ENCODE results near the gene HTR5A.

Gene HTR5A

DNA sequence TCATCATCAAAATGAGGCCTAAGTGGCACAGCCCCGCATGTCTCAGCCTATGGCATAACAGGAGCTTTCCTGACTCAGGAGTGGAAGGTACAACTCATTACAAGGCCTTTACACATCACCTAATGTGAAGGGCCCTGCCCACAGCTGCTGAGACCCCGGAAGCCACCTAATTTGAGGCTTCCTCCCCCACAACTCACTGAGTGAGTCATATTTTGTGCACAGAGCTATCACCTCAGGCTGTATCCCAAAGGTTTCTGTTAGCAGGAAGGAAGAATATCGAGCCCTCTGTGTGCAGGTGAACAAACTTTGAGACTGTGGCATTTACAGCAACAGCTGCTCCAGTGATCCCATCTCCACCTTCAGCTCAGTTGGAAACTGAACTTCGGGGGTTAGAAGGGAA lies 20.6 kb downstream of the HTR5A start:
- no peak for DNase-seq (ENCODE audit: low read depth)

- DNase-seq (ENCODE audit: low read depth): peak; percentile 2
Observed at GRCh38 chr7:155093596-155093995, 23.5 kb downstream of the HTR5A start.

DNA sequence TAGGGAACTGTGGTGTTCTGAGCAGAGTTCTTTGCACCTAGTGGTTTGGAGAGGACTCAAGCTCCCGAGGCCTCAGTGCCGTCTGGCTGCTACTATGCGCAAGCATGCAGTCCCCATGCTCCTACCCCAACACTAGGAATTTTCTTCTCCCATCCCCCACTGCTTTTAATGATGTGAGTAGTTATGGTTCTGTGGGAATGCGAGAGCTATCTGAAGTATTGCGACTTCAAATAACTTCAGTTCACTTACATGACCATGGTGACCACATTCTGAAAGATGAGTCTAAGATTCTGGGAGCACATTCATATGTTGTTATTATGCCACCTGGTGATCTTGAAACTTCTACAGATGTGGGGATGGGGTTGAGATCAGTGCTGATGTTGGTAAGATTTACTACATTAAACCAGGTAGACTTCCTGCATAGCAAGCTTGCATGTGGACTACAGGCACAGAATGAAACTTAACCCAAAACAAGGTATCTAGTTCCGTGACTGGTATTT lies 24.6 kb downstream of the HTR5A start:
- no peak for DNase-seq (ENCODE audit: low read depth)

DNA sequence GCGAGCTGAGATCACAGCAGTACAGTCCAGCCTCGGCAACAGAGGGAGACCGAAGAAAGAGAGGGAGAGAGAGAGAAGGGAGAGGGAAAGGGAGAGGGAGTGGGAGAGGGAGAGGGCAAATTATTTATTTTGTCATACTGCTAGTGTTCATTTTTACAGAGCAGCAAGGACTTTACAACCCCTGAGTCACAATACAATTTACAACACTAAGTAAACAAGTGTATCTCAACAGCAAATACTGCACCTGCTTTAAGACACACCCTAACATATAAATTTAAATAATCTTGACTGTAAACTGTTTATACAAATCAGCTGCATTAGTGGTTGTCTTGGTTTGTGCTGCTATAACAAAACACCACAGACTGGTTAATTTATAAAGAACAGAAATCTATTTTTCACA lies 27.2 kb downstream of the HTR5A start:
- no peak for DNase-seq (ENCODE audit: low read depth)

- DNase-seq (ENCODE audit: low read depth): no peak
Observed at GRCh38 chr7:155103839-155104238, 33.7 kb downstream of the HTR5A start.

DNA sequence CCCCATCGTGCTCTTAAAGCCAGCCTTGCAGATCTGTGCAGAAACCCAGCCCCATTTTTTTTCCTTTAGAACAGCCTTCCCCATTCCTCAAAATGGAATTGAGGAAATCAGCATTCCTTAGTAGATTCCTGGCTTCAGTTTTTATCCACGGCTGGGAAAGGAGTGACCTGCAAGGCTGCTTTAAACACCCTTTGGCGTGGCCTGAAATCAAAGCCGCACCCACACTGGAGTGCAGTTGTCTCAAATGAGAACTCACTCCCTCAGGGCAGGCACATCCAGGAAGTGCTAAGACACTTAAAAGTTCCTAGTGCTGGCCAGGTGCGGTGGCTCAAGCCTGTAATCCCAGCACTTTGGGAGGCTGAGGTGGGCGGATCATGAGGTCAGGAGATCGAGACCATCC lies 34.8 kb downstream of the HTR5A start:
- no peak for DNase-seq (ENCODE audit: low read depth)

- no peak for DNase-seq (ENCODE audit: low read depth)
Observed at GRCh38 chr7:155106356-155106755, 36.2 kb downstream of the HTR5A start.

DNA sequence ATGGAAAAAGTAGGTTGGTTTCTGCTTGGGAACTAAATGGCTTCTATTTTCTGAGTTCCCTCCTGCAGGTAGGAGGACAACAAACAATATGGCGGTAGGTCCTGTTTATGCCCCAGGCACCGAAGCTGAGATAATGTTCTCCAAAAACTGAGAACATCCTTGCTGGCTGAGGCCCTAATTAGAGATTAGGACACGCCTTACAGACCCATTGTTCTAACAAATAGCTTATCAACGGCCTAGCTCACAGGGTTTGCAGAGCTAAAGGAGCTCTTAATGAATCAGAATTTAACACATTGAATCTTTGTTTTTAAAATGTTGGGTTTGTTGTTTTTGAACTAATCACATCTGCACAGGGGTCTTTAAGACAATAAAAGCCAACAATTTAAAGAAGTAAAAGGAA lies 37.0 kb downstream of the HTR5A start:
- DNase-seq (ENCODE audit: low read depth): no peak

- DNase-seq (ENCODE audit: low read depth): no peak
Observed at GRCh38 chr7:155108144-155108901, 38.2 kb downstream of the HTR5A start.

DNA sequence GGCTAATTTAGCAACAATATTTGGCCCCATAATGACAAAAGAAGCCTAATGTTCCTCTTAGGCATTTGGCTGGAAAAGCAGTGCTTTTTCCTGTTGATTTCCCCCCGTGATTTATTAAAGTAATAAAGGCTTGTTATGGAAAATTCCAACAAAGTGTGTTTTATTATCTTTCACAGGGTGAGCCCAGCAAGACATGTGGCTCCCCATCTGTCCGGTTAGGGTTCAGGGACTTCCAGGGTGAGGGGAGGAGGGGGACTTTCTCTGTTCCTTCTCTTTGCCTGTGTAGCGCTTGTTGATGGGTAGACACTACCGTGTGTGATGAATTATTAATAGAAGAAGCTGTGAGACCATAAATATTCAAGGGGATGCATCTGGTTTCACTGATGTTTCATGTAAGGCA lies 39.0 kb downstream of the HTR5A start:
- no peak for DNase-seq (ENCODE audit: low read depth)

DNA sequence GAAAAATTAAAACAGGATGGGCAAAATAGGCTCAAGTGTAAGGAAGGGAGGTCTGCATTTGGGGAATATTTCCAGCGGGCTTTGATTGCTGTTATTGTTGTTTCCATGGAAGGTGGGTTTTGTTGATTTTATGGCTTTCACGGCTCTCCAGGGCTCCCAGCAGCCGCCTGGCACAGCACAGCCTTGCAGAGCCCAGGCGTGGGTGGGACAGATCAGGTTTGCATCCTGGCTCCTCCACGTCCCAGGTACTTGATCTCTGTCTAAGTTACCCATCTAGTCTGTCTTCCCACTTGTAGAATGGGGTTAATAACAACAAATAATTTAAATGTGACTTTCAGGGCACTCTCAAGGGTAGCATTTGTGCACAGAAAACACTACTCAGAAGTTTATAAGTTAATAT lies 45.2 kb downstream of the HTR5A start:
- DNase-seq (ENCODE audit: low read depth): no peak

GRCh38 chr7:155119801-155120382 lies 49.8 kb downstream of the HTR5A start:
- no peak for DNase-seq (ENCODE audit: low read depth)

DNA sequence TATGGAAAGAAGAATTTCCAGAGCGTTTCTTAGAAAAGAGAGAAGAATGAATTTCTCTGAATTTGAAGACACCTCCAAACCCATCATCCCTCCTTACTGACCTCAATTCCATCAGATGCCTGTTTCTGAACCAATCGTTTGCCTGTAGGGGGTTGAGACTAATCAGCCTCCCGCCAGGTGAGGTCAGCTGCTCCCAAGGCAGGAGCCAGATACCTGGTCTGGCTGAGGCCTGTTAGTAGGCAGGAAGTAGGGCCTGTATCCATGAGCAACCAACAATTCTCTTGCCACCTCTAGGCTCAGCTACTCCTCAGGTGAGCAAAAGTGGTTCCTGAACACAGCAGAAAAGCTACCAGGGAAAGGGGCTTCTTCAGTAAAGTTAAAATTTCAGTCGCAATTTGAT lies 50.3 kb downstream of the HTR5A start:
- DNase-seq (ENCODE audit: low read depth): no peak

- DNase-seq (ENCODE audit: low read depth): no peak
Observed at GRCh38 chr7:155122831-155123230, 52.7 kb downstream of the HTR5A start.

DNA sequence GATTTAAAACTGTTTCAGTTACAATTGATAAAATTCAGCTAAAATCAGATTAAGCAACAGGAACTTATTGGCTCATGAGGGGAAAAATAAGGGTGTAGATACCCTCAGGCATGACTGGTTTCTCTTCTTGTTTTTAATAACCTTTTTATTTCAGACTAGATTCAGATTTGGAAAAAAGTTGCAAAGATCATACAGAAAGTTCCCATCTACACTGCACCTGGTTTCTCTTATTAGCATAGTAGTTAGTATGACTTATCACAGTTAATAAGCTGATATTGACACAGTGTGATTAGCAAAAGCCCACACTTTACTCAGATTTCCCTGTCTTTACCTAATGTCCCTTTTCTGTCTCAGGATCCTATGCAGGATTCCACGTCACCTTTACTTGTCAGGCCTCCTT lies 53.3 kb downstream of the HTR5A start:
- no peak for DNase-seq (ENCODE audit: low read depth)

DNA sequence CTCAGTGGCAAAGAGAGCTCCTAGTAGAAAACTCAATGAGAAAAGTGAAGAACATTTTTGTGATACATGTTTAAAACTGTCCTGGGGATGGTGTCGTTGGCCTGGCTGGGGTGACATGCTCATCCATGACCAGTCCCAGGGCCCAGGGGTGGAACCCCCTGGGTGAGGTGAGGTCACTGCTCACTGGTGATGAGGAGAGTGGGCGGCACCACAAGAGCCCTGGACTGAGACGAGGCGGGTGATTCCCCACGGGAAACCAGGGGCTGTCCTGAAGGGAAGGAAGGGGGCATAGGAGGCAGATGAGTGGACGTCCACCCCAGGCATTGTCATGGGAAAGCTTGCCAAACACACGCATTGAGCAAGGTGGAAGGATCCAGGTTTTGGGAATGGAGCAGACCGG lies 54.6 kb downstream of the HTR5A start:
- DNase-seq (ENCODE audit: low read depth): no peak

- DNase-seq (ENCODE audit: low read depth): no peak
Observed at GRCh38 chr7:155129186-155129585, 59.1 kb downstream of the HTR5A start.

- DNase-seq (ENCODE audit: low read depth): no peak
Observed at GRCh38 chr7:155129789-155130188, 59.7 kb downstream of the HTR5A start.

- DNase-seq (ENCODE audit: low read depth): no peak
Observed at GRCh38 chr7:155130493-155130892, 60.4 kb downstream of the HTR5A start.

DNA sequence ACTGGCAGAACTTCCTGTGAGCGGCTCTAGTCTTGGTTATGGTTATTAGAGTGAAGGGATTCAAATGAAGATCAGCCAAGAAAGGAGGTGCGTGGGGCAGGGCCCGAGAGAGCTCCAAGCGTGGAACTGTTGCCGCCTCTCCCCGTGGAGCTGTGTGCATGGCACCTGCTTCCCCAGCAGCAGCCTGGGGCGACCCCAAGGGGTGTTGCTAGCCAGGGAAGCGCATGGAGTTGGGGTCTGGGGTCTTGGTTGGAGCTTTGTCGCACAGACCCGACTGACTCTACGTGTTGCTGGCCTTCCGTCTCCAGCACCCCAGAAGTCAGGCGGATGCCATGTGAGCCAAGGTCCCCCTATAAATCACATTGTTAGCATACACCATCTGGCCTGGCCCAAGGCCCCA lies 61.0 kb downstream of the HTR5A start:
- DNase-seq (ENCODE audit: low read depth): no peak

DNA sequence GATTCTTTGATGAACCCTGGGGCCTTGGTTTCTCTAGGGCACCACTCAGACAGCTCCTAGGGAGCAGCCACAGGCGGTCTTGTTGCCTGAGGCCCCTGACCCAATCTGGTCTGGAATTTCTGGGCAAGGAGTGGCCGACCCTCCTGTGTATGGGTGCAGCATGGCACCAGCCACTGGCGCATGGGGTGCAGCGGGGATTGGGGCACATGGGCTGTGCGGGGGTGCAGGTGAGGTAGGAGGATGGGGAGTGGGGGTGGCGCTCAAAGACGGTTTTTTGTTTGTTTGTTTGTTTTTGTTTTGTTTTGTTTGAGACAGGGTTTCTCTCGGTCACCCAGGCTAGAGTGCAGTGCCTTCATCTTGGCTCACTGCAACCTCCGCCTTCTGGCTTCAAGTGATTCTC lies 62.3 kb downstream of the HTR5A start:
- DNase-seq (ENCODE audit: low read depth): no peak

GRCh38 chr7:155136619-155137243 lies 66.6 kb downstream of the HTR5A start:
- DNase-seq (ENCODE audit: low read depth): no peak

All from amniotic epithelial cell (primary cell).